ENCODE measurements around the gene BTD.

Gene BTD

DNA sequence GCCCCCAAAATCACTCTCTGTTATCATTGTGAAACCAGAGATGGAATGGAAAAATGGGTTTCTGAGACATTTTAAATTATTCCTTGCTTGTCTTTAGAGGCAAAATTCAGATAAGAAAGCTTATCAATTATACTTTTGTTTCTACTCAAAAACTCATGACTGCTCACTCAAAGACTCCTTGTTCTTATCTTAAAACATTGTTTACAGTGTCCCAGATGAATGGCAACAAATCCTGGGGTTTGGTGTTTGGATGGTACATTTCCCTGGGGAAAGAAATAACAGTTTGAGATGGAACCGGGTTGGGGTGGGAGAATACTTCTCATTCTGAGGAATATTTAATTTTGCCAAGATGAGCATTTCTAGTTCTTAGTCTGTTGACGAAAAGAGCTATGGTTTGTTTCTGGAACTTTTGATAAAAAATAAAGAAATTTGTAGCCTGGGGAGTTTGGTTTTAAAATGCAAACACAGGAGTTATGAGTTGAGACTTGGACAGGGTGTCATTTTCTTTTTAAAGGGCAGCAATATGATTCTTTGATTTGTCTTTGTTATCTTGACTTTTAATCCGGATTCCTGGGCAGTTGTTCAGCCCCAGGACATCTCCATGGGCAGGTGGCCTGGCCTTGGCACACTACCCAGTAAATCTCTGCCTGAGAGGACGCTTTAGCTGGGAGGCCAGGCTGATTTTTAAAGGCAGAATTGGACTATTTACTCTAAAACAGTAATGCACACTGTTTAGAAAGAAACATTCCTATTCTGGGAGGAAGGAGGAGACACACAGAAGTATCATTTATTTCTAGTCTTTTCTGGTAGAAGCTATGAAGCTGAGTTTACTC is 32.4 kb downstream of the BTD start:
- in situ Hi-C loops (cut with MboI; ENCODE audit: low pct_unique_long_range_greater_than_20kb, low sequenced_read_pairs, unreplicated experiment) = loop anchor here (10.0 kb wide), 1 partner anchor 171 kb away; no protein-coding TSS in a partner anchor
- DNase-seq (ENCODE audit: low spot score) = no peak
- TF ChIP-seq, protein P1, sequence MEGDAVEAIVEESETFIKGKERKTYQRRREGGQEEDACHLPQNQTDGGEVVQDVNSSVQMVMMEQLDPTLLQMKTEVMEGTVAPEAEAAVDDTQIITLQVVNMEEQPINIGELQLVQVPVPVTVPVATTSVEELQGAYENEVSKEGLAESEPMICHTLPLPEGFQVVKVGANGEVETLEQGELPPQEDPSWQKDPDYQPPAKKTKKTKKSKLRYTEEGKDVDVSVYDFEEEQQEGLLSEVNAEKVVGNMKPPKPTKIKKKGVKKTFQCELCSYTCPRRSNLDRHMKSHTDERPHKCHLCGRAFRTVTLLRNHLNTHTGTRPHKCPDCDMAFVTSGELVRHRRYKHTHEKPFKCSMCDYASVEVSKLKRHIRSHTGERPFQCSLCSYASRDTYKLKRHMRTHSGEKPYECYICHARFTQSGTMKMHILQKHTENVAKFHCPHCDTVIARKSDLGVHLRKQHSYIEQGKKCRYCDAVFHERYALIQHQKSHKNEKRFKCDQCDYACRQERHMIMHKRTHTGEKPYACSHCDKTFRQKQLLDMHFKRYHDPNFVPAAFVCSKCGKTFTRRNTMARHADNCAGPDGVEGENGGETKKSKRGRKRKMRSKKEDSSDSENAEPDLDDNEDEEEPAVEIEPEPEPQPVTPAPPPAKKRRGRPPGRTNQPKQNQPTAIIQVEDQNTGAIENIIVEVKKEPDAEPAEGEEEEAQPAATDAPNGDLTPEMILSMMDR (IDR thresholded peaks at IDR 0.05; ENCODE audit: extremely low read depth, insufficient read depth, missing control alignments) = no peak

DNA sequence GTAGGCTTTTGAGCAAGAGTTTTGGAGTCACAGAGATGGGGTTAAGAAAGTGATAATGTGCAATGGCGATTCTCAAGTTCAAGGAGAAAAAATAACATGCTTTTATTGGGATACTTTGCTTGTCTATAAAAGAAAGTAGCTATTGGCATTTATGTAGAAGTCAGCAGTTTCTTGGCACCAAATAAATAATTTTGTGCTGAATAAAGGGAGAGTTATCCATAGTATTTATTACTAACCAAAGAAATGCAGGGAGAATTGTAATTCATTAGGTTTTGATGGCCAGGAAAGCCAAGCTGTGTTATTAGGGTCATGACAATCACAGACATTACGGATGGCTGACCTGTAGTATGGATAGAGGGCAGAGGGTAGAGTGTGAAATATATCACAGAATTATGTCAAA is 33.1 kb downstream of the BTD start:
- in situ Hi-C loops (cut with MboI; ENCODE audit: low pct_unique_long_range_greater_than_20kb, low sequenced_read_pairs, unreplicated experiment) = loop anchor here (10.0 kb wide), 1 partner anchor 170 kb away; no protein-coding TSS in a partner anchor
- no peak for DNase-seq (ENCODE audit: low spot score)
- TF ChIP-seq, protein P1 (IDR thresholded peaks at IDR 0.05; ENCODE audit: extremely low read depth, insufficient read depth, missing control alignments) = no peak

DNA sequence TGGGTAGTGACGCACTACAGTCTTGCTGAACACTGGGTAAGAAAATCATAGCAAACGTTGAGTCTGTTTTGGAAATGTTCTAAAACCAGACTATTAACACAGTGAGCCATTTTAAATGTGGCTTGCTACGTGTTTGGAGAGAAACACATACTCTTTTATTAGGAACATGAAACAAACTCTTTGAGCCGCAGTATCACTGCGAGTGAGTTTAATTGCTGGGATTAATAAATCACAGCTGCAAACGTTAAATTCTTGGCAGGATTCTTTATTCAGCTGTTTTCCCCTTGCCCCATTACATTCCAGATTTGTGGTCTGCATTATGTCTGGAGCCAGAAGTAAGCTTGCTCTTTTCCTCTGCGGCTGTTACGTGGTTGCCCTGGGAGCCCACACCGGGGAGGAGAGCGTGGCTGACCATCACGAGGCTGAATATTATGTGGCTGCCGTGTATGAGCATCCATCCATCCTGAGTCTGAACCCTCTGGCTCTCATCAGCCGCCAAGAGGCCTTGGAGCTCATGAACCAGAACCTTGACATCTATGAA is 33.6 kb downstream of the BTD start:
- DNase-seq (ENCODE audit: low spot score) = no peak
- TF ChIP-seq, protein P1 (IDR thresholded peaks at IDR 0.05; ENCODE audit: extremely low read depth, insufficient read depth, missing control alignments) = no peak
- in situ Hi-C loops (cut with MboI; ENCODE audit: low pct_unique_long_range_greater_than_20kb, low sequenced_read_pairs, unreplicated experiment) = loop anchor here (10.0 kb wide), 1 partner anchor 170 kb away; no protein-coding TSS in a partner anchor

DNA sequence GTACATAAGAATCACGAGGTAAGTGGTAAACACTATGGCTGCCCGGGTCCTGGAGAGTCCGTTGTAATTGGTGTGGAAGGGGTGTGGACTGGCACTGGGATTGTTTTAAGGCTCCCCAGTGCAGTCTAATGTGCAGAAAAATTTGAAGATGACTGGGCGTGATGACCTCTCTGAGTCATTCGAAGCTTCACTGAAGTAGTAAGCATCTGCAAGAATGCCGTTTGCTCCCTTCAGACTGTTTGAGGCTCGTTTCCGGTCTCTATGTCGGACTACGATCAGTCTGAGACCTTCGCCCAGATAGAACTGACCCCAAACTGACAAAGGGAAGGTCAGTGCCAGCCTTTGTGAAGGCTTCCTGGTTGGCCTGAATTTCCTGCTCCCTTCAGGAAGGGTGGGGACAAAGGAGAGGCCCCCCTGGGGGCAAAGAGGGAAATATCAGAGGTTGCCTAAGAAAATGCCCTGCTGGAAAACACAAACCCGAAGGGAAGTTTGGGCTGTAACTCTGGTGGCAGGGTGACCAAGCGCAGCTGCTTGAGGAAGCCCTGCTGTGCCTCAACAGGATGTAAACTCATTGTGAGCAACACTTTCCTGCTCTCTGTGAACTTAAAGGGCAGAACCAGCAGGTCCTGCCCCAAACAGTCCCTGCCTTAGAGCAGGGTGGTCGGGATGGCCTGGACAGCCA is 34.6 kb downstream of the BTD start:
- in situ Hi-C loops (cut with MboI; ENCODE audit: low pct_unique_long_range_greater_than_20kb, low sequenced_read_pairs, unreplicated experiment) = loop anchor here (10.0 kb wide), 1 partner anchor 169 kb away; no protein-coding TSS in a partner anchor
- TF ChIP-seq, protein P1 (IDR thresholded peaks at IDR 0.05; ENCODE audit: extremely low read depth, insufficient read depth, missing control alignments) = no peak
- no peak for DNase-seq (ENCODE audit: low spot score)

DNA sequence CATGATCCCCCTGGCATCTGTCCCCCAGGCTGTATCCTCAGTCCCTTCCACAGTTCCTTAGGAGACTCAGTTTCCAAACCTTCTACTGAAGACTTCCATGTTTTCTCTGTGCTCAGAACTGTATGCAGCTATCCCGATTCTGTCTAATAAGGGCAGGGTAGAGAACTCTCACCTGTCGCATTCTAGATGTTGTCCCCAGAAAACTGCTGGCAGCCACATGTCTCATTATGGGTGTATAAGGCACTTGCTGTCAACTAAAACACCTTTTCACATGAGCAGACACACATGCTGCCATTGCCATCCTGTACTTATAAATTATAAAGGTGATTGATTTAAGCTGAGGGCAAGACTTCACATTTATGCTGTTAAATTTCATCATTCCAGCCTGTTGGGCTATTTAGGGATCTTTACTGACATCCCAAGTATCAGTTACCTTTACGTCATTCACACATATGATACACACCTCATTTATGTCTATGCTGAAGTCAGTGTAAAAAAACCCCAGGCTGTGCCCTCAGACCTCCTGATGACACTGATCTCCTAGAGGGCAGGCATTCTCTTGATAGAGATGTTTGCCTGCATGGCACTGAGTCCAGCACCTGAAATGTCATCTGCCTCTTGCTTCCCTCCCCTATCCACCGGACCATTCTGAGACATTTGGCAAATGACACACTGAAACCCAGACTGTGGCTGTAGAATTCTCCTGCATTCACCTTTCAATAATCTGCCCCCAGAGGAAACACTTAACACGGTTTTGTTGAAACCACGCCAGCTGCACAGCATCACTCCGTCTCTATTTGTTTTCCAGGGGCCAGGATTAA is 35.8 kb downstream of the BTD start:
- in situ Hi-C loops (cut with MboI; ENCODE audit: low pct_unique_long_range_greater_than_20kb, low sequenced_read_pairs, unreplicated experiment) = loop anchor here (10.0 kb wide), 1 partner anchor 167 kb away; no protein-coding TSS in a partner anchor
- TF ChIP-seq, protein P1 (IDR thresholded peaks at IDR 0.05; ENCODE audit: extremely low read depth, insufficient read depth, missing control alignments) = no peak
- no peak for DNase-seq (ENCODE audit: low spot score)
